ENCODE data around the gene COPE.

The COPE gene

DNA sequence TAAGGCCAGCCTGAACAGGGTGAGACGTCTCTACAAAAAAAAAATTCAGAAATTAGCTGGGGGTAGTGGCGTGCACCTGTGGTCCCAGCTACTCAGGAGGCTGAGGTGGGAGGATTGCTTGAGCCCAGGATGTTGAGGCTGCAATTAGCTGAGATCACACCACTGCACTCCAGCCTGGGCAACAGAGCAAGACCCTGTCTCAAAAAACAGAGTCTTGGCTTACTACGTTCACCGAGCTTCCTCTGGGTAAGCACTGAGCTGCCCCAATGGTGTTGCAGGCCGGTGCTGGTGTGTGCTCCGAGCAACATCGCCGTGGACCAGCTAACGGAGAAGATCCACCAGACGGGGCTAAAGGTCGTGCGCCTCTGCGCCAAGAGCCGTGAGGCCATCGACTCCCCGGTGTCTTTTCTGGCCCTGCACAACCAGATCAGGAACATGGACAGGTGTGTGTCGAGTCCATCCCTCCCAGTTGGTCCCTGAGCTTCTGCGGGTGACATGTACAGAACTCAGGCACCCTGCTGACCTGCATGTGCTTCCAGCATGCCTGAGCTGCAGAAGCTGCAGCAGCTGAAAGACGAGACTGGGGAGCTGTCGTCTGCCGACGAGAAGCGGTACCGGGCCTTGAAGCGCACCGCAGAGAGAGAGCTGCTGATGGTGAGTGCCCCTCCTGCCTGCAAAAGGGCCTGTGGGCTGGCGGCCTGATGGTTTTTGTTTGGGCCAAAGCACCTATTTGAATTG lies 63.4 kb downstream of the COPE start:
- no peak overlapping the region for H3K4me3 ChIP-seq (replicated peaks in 1 of 2; ENCODE audit: low read depth in 2 of 2, low read length in 2 of 2)
- TF ChIP-seq, protein P1, sequence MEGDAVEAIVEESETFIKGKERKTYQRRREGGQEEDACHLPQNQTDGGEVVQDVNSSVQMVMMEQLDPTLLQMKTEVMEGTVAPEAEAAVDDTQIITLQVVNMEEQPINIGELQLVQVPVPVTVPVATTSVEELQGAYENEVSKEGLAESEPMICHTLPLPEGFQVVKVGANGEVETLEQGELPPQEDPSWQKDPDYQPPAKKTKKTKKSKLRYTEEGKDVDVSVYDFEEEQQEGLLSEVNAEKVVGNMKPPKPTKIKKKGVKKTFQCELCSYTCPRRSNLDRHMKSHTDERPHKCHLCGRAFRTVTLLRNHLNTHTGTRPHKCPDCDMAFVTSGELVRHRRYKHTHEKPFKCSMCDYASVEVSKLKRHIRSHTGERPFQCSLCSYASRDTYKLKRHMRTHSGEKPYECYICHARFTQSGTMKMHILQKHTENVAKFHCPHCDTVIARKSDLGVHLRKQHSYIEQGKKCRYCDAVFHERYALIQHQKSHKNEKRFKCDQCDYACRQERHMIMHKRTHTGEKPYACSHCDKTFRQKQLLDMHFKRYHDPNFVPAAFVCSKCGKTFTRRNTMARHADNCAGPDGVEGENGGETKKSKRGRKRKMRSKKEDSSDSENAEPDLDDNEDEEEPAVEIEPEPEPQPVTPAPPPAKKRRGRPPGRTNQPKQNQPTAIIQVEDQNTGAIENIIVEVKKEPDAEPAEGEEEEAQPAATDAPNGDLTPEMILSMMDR (IDR thresholded peaks at IDR 0.05; ENCODE audit: low read depth, low read length): no peak

DNA sequence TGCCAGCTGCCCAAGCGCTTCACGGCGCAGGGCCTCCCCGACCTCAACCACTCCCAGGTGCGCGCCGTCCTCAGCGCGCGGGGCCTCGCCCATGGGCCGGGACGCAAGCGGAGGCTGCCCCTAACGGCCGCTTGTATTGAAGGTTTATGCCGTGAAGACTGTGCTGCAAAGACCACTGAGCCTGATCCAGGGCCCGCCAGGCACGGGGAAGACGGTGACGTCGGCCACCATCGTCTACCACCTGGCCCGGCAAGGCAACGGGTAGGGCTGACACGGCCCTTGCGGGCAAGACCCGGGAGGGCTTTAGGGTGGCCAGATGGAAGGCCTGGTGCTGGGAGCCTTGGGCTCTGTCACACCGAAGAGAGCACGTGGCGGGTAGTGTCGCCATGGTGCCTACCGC lies 64.2 kb downstream of the COPE start:
- TF ChIP-seq, protein P1 (IDR thresholded peaks at IDR 0.05; ENCODE audit: low read depth, low read length): no peak
- DNase-seq (ENCODE audit: low read depth in 2 of 2): no peak
- H3K4me3 ChIP-seq (replicated peaks in 1 of 2; ENCODE audit: low read depth in 2 of 2, low read length in 2 of 2): no peak overlapping the region

More for the DNA sequence above, 63.4 kb downstream of the COPE start:
- DNase-seq (ENCODE audit: low read depth in 2 of 2): no peak

DNA sequence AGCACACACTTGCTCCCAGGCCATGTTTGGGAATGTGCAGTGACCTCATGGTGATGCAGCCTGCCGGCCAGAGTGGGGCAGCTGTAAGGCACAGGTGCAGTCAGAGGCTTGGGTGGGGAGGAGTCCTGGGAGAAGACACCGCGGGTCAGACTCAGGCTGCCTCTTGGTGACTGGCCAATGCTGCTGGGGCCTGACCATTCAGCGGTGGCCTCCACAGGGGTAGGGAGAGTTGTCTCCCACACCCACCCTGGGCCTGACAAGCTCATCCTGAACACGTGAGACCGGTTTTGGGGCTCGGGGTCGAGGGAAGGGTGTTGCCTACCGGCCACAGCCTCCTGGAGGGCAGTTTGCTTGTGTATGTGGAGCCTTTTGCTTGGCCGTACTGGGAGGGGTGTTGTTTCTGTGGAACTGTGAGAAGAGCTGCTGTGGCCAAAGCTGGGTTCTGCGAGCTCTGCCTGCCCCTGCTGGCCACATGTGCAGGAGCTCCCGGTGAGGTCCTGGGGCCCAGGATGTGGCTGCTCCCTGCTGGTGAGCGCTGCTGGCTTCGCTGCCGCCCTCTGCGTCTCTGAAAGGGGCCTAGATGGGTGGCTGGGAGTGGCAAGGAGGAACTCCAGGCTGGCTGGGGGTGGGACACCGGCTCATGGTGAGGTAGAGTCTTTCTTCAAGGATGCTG lies 65.3 kb downstream of the COPE start:
- DNase-seq (ENCODE audit: low read depth in 2 of 2): no peak
- no peak overlapping the region for H3K4me3 ChIP-seq (replicated peaks in 1 of 2; ENCODE audit: low read depth in 2 of 2, low read length in 2 of 2)
- TF ChIP-seq, protein P1 (IDR thresholded peaks at IDR 0.05; ENCODE audit: low read depth, low read length): no peak

GRCh38 chr19:18852648-18853047 lies 66.5 kb downstream of the COPE start:
- H3K4me3 ChIP-seq (replicated peaks in 1 of 2; ENCODE audit: low read depth in 2 of 2, low read length in 2 of 2): no peak overlapping the region
- TF ChIP-seq, protein P1 (IDR thresholded peaks at IDR 0.05; ENCODE audit: low read depth, low read length): no peak
- no peak for DNase-seq (ENCODE audit: low read depth in 2 of 2)

DNA sequence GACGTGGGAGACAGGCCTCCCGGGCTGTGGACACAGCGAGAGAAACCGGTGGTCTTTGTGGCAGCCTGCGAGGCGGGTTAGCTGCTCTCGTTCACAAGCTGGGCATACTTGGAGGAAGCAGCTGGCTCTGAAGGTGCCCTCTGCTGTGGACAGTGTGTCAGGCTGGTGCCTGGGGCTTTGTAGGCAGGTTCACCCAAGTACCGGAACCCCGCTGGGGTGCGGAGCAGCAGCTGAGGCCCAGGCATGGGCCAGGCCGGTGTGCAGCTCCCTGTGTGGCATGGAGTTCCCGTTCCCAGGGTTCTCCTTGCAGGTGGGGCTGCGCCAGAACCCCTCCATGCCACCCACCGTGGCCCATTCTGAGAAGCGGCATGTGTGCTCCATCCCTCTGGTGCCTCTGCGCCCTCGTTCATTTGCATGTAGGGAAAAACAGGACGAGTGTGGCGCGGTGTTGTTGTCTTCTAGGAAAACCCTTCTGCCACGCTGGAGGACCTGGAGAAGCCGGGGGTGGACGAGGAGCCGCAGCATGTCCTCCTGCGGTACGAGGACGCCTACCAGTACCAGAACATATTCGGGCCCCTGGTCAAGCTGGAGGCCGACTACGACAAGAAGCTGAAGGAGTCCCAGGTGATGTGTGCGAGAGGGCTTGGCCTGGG lies 67.4 kb downstream of the COPE start:
- TF ChIP-seq, protein P1 (IDR thresholded peaks at IDR 0.05; ENCODE audit: low read depth, low read length): no peak
- no peak overlapping the region for H3K4me3 ChIP-seq (replicated peaks in 1 of 2; ENCODE audit: low read depth in 2 of 2, low read length in 2 of 2)
- DNase-seq (ENCODE audit: low read depth in 2 of 2): no peak

DNA sequence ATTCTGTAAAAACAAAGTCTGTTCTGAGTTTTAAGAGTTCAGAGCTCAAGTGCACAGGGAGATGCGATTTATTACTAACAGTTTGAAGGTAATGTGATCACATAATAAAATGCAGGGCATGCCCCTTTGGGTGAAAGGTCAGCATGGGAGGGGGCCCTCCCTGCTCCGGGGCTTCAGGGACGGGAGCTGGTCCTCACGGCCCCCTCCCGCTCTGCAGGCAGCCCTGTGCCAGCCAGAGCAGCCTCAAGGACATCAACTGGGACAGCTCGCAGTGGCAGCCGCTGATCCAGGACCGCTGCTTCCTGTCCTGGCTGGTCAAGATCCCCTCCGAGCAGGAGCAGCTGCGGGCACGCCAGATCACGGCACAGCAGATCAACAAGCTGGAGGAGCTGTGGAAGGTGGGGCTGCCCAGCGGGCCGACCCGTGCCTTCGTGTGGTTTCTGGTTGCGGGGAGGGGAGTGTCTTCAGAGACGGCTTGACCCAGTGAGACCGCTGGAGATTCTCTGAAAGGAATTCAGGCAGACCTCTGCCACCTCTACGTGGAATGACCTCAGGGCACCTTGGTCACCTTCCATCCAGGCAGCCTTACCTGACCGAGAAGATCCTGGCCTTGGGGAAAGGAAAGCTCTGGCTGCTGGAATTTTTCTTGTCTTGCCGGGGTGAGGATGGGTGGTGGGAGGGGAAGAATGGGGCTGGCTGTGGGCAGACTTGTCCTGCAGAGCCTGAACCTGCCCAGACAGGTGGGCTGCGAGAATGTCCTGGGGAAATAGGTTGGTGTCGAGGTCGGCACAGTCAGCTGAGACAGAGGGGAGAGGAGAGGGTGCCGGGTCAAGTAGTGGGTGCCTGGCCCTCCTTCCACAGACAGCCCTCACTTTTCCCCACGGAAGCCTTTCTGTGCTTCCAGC lies 68.5 kb downstream of the COPE start:
- TF ChIP-seq, protein P1 (IDR thresholded peaks at IDR 0.05; ENCODE audit: low read depth, low read length): no peak
- H3K4me3 ChIP-seq (replicated peaks in 1 of 2; ENCODE audit: low read depth in 2 of 2, low read length in 2 of 2): no peak overlapping the region
- DNase-seq (ENCODE audit: low read depth in 2 of 2): no peak

Measured in cardiac fibroblast (primary cell).